HG03521 (cell line): Measurements from ENCODE around the gene CALY.
A peak's percentile ranks its signal among the peaks of the same experiment; 100 is the strongest.
"Not testable (repeated sequence)": the region's sequence is repeated elsewhere in the genome, so short reads cannot be mapped to it uniquely, and the experiment has no call there.

Experiments
- ATAC-seq: cut with Tn5 transposase; IDR thresholded peaks from one replicate; pipeline ENCODE4 v1.9.1; 2021; ENCODE audit warnings: mild to moderate bottlenecking, moderate library complexity; ENCODE audit not compliant: unreplicated experiment

Gene CALY

DNA sequence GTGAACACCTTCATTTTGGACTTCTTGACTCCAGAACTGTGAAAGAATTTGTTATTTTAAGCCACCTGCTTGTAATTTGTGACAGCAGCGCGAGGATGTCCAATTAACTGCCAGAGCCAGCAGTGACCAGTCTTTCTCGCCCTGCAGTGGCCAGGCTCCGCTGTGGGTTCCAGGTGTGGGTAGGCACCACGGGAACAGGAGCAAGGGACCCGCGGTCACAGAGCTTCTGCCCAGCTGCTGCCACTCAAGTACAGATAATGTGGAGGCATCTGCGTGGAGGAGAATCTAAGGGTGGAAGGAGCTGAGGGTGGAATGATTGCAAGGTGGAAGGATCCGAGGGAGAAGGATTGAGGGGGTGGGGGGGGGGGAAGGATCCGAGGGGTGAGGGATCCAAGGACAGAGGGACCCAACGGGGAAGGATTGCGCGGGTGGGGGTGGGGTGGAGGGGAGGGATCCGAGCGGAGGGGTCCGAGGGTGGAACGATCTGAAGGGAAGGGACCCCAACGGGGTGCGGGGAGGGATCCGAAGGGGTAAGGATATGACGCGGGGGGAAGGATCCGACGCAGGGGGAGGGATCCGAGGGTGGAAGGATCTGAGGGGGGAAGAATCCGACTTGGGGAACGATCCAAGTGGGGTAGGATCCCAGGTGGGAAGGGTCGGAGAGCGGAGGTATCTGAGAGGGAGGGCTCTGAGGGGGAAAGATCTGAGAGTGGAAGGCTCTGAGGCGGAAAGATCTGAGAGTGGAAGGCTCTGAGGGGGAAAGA is 3.6 kb downstream of the CALY start:
- no peak for ATAC-seq

DNA sequence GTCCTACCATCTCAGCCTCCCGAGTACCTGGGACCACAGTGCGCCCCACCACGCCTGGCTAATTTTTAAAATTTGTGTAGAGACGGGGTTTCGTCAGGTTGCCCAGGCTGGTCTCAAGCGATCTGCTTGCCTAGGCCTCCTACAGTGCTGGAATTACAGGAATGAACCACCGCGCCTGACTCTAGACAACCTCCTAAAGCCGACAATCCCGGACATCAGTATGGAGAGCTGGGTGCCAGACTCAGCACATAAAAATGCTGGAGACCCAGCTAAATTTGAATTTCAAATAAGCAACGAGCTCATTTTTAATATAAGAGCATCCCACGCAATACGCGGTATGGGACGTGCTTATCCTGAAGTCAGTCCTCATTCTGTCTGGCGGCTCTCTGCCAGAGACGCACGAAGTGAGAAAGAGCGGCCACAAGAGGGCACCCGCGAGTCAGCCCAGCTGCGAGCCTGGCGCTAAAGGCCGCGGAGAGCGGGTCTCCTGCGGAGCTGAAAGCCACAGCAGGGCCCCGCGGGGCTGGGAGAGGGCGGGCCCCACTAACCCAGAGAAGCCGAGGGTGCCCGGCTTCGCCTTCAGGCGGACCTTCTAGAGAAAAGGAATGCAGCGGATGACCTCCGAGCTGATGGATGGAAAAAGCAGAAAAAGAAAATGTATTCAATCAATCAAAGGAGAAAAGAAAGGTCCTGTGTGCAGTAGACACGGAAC is 7.0 kb downstream of the CALY start:
- peak; percentile 71 for ATAC-seq

DNA sequence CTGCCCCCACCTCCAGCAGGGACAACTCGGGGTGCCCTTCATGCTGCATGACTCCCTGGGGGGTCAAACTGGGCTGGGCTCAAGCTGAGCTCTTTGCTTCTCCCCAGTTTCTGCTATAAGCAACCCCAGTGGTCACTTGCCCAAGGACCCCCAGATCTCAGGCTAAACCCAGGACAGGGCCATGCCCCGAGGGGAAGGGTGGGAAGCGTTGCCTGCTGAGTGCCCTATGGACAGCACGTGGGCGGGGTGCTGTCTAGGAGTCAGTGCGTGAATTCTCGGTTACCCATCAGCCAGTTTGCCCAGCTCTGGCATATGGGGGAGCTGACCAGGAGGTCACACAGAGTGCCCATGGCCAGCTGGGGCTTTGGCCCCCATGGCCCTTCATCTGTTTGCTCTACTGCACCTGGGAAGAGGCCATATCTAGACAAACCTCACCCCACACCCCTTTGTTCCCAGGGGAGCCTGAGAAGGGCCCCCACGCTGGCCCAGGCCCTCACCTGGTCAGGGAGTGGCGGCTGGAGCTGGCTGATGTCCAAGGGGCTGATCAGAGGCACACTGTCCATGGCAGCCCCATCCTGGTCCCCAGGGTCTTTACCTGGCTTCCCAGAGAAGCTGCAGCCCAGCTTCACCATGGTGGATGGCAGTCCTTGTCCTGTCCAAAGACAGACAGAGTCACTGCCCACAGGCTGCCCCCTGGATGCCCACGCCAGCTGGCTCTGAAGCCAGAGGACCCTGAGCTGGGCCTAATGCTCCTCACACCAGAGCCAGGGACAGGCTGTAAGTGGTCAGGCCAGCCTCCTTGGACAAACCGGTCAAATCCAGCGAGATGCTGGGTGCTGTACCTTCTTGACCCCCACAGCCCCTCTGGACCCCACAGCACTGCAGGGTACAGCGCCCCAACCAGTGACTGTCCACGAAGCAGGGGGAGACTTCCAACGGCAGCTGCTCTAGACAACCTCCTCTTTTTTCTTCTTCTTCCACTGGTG is 8.0 kb downstream of the CALY start:
- no peak for ATAC-seq

- no peak for ATAC-seq
These were observed 8.9 kb downstream of the CALY start for GRCh38 chr10:133327651-133328357.

DNA sequence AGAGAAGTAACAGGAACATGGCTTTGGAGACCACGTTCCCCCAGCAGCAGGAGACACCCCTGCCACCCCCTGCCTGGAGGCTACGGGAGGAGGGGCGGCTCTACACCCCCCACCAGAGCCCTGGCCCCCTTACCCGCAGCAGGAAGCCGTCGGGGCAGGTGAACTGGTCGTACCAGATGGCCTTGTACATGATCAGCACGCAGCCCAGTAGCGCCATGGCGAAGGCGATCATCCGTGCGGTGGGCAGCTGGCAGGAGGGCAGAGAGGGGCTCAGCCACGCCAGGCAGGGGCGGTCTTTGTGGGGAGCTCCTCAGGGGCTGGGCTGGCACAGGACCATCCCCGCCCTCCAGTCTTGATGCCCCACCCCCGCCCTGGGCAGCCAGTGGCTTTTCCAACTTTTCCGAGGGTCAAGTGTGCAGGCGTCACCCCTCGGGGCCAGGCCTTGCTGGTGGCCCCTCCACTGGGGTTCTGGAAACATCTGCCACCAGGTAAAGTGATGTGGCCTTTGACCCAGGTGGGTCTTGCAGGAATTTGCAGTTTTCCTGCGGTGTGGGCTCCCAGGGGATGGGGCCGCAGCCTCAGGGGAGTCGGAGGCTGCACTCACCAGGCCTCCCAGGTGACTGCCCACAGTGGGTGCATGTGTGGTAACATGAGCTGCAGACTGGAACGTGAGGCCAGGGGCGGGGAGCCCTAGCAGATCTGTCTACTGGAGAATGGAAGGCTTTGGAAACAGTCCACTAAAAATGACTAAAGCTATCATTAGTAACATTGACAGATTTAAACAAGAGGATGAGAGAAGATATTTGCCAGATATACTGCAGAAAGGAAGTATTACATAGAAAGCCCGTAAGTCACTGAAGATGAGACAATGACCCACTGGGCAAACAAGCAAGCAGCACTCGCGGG is 9.7 kb downstream of the CALY start:
- ATAC-seq: no peak

DNA sequence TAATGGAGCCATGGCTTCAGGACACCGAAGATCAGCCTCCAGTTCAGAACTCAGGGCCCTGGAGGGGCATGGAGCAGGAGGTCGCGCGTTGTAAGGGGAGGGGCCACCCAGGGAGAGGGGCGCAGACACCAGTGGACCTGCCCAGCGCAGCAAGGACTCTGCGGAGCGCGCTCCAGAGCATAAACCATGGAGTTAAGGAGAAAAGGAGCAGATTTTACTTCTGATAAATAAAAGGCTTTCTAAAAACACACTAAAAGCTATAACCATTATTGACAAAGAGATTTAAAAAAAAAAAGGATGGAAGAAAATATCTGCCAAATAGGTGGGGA is 10.5 kb downstream of the CALY start:
- no peak for ATAC-seq

DNA sequence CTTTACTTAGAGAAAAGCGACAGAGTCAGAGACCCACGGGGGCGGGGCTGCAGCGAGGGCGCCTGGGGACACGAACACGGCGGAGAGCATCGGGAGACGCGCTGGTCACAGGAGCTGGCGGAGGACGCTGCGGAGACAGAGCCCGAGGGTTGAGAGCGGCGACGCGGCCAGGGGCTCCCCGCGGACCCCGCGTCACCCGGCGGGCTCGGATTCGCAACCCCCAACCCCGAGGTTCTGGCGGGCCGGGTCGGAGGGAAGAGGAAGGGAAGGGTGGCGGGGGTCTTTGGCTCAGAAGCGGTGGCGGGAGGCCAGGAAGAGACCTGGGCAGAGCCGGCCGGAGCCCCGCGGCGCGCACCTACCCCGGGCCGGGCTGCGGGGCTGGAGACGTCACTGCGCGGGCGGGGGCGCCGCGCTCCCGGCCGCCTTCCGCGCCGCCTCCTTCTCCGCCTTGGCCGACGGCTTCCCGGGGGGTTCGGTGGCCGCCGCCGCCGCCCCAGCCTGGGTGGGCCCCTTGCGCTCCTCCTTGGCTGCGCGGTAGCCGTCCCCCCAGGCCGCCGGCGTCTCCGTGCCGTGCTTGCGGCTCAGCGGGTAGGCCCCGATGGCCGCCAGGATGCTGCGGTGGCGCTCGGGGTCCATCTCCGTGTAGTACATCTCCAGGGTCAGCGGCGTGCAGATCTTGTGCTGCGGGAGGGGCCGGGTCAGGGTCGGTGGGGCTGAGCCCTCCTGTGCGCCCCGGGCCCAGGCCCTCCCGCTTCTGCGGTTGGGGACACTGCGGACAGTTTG is 11.1 kb downstream of the CALY start:
- no peak for ATAC-seq

- no peak for ATAC-seq
These were observed 11.8 kb downstream of the CALY start for GRCh38 chr10:133324857-133325260.

DNA sequence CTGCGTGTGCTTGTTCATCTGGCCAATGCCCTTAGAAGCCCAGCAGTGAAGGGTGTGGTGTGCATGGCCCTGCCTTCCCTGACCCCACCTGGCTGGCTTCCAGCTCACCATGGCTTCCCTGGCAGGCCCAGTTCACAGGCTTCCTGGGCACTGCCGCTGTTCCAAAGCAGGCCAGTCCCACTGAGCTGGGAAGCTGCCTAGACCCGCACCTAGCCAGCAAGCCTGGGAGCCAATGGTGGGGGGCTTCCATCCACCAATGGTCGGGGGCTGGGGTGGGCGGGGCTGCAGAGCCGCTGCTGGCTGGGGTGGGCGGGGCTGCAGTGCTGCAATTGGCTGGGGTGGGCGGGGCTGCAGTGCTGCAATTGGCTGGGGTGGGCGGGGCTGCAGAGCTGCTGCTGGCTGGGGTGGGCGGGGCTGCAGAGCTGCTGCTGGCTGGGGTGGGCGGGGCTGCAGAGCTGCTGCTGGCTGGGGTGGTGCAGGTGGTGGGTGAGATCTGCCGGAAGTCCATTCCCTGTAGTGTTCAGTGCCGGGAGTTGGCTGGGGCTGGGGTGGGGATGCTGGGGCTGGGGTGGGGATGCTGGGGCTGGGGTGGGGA is 12.4 kb downstream of the CALY start:
- ATAC-seq: no peak

DNA sequence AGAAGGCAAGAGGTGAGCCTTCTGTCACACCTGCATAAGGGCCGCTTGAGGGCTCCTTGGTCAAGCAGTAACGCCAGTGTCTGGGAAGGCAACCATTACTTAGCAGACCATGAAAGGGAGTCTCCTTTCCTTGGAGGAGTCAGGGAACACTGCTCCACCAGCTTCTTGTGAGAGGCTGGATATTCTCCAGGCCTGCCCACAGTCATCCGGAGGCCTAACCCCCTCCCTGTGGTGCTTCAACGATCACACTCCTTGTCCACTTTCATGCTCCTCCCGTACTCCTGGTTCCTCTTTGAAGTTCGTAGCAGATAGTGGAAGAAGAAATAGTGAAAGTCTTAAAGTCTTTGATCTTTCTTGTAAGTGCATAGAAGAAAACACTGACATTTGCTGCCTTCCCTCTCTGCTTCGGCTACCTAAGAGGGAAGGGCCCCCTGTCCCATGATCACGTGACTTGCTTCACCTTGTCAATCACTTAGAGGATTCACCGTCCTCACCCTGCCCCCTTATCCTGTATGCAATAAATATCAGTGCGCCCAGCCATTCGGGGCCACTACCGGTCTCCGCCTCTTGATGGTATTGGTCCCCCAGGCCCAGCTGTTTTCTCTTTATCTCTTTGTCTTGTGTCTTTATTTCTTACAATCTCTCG is 14.5 kb downstream of the CALY start:
- not testable (repeated sequence) for ATAC-seq

- ATAC-seq: not testable (repeated sequence)
These were observed 15.8 kb downstream of the CALY start for GRCh38 chr10:133320852-133321422.

- no peak for ATAC-seq
These were observed 18.1 kb downstream of the CALY start for GRCh38 chr10:133318494-133319127.

- no peak for ATAC-seq
These were observed 20.0 kb downstream of the CALY start for GRCh38 chr10:133316732-133317131.

- ATAC-seq: no peak
These were observed 20.4 kb downstream of the CALY start for GRCh38 chr10:133316266-133316665.

DNA sequence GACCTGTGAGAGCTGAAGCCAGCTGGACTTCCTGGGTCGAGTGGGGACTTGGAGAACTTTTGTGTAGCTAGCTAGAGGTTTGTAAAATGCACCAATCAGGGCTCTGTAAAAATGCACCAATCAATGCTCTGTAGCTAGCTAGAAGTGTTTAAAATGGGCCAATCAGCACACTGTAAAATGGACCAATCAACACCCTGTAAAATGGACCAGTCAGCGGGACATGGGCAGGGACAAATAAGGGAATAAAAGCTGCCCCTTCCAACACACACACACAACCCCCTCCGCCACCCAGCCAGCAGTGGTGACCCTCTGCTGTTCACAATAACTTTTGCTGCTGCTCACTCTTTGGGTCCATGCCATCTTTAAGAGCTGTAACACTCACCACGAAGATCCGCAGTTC is 20.8 kb downstream of the CALY start:
- ATAC-seq: no peak

GRCh38 chr10:133314911-133315310 is 21.8 kb downstream of the CALY start:
- no peak for ATAC-seq

GRCh38 chr10:133313192-133313591 is 23.5 kb downstream of the CALY start:
- no peak for ATAC-seq
